Cardiac fibroblast (primary cell): ENCODE data around the gene TGM4.

Experiments used
- DNase-seq, 2 donors: peaks; one replicate each; pipeline versions ENCODE4 v3.0.0 to v3.0.0-alpha.2; 2010; ENCODE audit warnings: low read depth in 2 of 2
- H3K4me3 ChIP-seq, 2 donors: replicated peaks in 1 of 2; 1 replicate in 1 of 2; 2 replicates in 1 of 2; pipeline ENCODE4 v1.5.1; 2011; ENCODE audit warnings: low read depth in 2 of 2, low read length in 2 of 2, mild to moderate bottlenecking in 2 of 2, moderate library complexity in 1 of 2
- CTCF ChIP-seq: IDR thresholded peaks from one replicate; pipeline ENCODE4 v1.5.1; 2011; ENCODE audit warnings: low read depth, mild to moderate bottlenecking, low read length, inconsistent platforms

TGM4 gene

GRCh38 chr3:44880284-44880683, 5.9 kb downstream of the TGM4 start:
- H3K4me3 ChIP-seq, result no peak overlapping the region
- no peak for DNase-seq
- no peak for TF ChIP-seq CTCF

GRCh38 chr3:44883213-44883955, 9.0 kb downstream of the TGM4 start:
- no peak overlapping the region for H3K4me3 ChIP-seq
- peak in 1 of 2 donors; percentile 31 for DNase-seq
- TF ChIP-seq CTCF, result peak; percentile 7

GRCh38 chr3:44883999-44884431, 9.6 kb downstream of the TGM4 start:
- H3K4me3 ChIP-seq, result no peak overlapping the region
- TF ChIP-seq CTCF, result no peak
- peak; percentile 95 to 99 for DNase-seq

- H3K4me3 ChIP-seq, result no peak overlapping the region
- no peak for TF ChIP-seq CTCF
These were observed 11.2 kb downstream of the TGM4 start for GRCh38 chr3:44885618-44886017.

GRCh38 chr3:44886561-44886960, 12.2 kb downstream of the TGM4 start:
- no peak for TF ChIP-seq CTCF
- H3K4me3 ChIP-seq, result no peak overlapping the region
- peak in 1 of 2 donors; percentile 51 for DNase-seq

More at GRCh38 chr3:44885618-44886017, 11.2 kb downstream of the TGM4 start:
- peak; percentile 94 to 99 for DNase-seq

- DNase-seq, result no peak
- TF ChIP-seq CTCF, result no peak
- no peak overlapping the region for H3K4me3 ChIP-seq
These were observed 12.7 kb downstream of the TGM4 start for GRCh38 chr3:44887101-44887500.

- DNase-seq, result no peak
- no peak for TF ChIP-seq CTCF
- H3K4me3 ChIP-seq, result no peak overlapping the region
These were observed 15.8 kb downstream of the TGM4 start for GRCh38 chr3:44890258-44890657.
